Omental fat pad (tissue), 4 donors: ENCODE results near the gene PAPSS1. TPM values are rescaled to one million over a fixed set of nuclear protein-coding genes. Genes with fewer than 3 reads are reported as not detected.
"Not testable (repeated sequence)": the region's sequence is repeated elsewhere in the genome, so short reads cannot be mapped to it uniquely, and the experiment has no call there.

Experiments
- ATAC-seq: fragments of 150-250 bp; one replicate; pipeline ENCODE4 v1.9.1; 2016; ENCODE audit warnings: mild to moderate bottlenecking, moderate library complexity; ENCODE audit not compliant: low FRiP score
- DNase-seq: peaks from one replicate; pipeline ENCODE4 v3.0.0-alpha.2; 2019; ENCODE audit warnings: low spot score
- total RNA-seq, 4 donors: library from RNA; depleted of rRNA; stranded (reverse); fragments of >200 nt; gene quantifications; one replicate each; pipeline ENCODE4 v1.1.0, GENCODE V29; 2016
- TF ChIP-seq, protein P1 (sequence below), 3 donors: fragments of 450-650 bp; IDR thresholded peaks; one replicate each; pipeline ENCODE4 v1.5.1; 2016 to 2017; ENCODE audit warnings: antibody characterized with exemption in 3 of 3, mild to moderate bottlenecking in 3 of 3, moderate library complexity in 2 of 3

PAPSS1 gene
- total RNA-seq, 4 donors from 2014 or later: 29.4 to 41.5 (median 37.6) TPM

DNA sequence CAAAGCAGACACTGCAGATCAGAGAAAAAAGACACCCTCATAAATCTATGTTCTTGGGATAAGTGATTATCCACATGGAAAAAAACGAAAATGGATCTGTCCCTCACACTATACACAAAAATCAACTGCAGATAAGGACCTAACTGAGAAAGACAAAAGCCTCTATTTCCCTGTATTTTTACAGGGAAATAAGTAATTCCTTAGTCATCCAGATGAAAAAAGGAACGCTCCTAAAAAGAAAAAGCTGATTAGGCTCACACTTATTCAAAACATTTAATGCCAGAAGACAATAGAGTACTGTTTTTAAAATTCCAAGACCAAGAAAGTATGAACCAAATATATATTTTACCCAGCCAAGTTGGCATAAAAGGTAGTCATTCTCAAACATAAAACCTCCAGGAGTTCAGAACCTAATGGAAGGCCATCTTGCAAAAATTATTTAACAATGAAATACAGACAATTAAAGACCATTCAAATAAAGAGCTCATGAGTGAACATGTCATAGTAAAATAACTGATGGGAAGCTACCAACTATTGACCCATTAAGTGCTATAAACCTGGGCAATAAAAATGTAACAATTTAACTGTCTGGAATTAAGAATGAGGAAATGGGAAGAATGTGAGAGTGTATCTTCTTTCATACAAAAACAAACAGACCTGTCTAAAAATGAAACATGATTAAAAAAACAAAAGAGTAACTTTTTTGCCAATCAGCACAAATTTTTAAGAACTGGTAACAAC lies 20.4 kb downstream of the PAPSS1 start:
- TF ChIP-seq, protein P1, sequence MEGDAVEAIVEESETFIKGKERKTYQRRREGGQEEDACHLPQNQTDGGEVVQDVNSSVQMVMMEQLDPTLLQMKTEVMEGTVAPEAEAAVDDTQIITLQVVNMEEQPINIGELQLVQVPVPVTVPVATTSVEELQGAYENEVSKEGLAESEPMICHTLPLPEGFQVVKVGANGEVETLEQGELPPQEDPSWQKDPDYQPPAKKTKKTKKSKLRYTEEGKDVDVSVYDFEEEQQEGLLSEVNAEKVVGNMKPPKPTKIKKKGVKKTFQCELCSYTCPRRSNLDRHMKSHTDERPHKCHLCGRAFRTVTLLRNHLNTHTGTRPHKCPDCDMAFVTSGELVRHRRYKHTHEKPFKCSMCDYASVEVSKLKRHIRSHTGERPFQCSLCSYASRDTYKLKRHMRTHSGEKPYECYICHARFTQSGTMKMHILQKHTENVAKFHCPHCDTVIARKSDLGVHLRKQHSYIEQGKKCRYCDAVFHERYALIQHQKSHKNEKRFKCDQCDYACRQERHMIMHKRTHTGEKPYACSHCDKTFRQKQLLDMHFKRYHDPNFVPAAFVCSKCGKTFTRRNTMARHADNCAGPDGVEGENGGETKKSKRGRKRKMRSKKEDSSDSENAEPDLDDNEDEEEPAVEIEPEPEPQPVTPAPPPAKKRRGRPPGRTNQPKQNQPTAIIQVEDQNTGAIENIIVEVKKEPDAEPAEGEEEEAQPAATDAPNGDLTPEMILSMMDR (IDR thresholded peaks at IDR 0.05): no peak
- ATAC-seq: no peak
- no peak for DNase-seq

GRCh38 chr4:107696187-107696586 lies 23.8 kb downstream of the PAPSS1 start:
- ATAC-seq: not testable (repeated sequence)

GRCh38 chr4:107693132-107693531 lies 26.9 kb downstream of the PAPSS1 start:
- no peak for ATAC-seq

More at GRCh38 chr4:107696187-107696586, 23.8 kb downstream of the PAPSS1 start:
- DNase-seq: not testable (repeated sequence)

GRCh38 chr4:107692202-107692601 lies 27.8 kb downstream of the PAPSS1 start:
- DNase-seq: no peak
- no peak for ATAC-seq
- TF ChIP-seq, protein P1 (IDR thresholded peaks at IDR 0.05): no peak

More at GRCh38 chr4:107693132-107693531, 26.9 kb downstream of the PAPSS1 start:
- TF ChIP-seq, protein P1 (IDR thresholded peaks at IDR 0.05): no peak
- no peak for DNase-seq

DNA sequence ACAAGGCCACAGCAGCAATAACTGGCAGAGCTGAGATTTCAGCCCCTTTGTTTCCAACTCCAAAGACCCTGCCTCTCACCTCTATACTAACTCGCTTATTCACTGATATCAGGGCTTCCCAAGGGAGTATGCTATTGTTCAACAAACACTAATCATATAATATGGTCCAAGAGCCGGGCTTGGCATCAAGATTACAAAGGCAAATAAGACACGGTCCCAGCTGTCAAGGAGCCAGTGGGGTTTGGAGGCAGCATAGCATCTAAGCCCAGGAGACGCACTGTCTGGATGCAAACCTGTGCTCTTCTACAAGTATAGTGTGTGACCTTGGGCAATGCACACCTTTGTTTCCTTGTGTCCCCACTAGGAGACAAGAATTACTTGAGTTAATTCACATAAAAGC lies 28.7 kb downstream of the PAPSS1 start:
- TF ChIP-seq, protein P1 (IDR thresholded peaks at IDR 0.05): no peak
- no peak for DNase-seq
- ATAC-seq: no peak

DNA sequence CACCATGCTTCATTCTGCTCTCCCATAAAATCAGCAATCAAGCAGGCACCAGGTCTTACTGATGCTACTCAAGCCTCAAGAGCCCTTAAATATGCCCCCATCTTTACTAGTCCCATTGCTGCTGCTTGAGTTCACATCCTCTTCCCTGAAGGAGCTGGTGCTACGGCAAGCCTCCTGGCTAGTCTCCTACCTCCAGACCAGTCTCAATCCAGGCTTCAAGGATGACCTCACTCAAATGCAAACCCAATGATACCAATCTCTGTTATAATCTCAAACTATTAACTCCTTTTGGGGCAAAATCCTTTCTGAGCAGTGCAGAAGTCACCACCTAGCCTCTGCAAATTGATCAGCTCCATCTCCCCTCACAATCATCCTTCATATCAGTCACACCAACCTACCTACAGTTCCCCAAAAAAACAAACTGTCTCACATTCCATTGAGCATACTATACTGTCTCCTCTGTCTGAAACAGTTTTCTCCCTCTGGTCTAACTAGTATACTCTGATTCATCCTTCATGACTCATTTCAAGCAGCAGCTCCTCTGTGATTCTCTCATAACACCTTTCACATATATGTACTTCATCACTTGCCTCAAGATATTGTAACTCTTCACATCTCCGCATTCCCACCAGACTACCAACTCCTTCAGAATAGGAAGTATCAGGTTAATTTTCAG lies 30.0 kb downstream of the PAPSS1 start:
- DNase-seq (no peak), ATAC-seq (peak; percentile 73)
- TF ChIP-seq, protein P1 (IDR thresholded peaks at IDR 0.05): no peak

GRCh38 chr4:107688421-107688820 lies 31.6 kb downstream of the PAPSS1 start:
- TF ChIP-seq, protein P1 (IDR thresholded peaks at IDR 0.05): no peak
- ATAC-seq (no peak), DNase-seq (no peak)
